K562 (cell line): ENCODE measurements around the gene TOMM40L. TPM values are rescaled to one million over a fixed set of nuclear protein-coding genes. Genes with fewer than 3 reads are reported as not detected.
A peak's percentile ranks its signal among the peaks of the same experiment; 100 is the strongest.

Experiments
- DMBX1 ChIP-seq: fragments of 250-450 bp; sonication (Bioruptor Pico); IDR thresholded peaks from 2 replicates; pipeline ENCODE4 v1.8.0; 2022; ENCODE audit warnings: inconsistent platforms, mild to moderate bottlenecking, moderate library complexity, borderline replicate concordance
- EP400 ChIP-seq: fragments of 450-650 bp; IDR thresholded peaks from 2 replicates; pipeline ENCODE4 v1.6.1; 2017; ENCODE audit warnings: antibody characterized with exemption, mild to moderate bottlenecking, moderate library complexity
- HNRNPUL1 ChIP-seq: fragments of 200-400 bp; formaldehyde crosslinking; IDR thresholded peaks from 2 replicates; pipeline ENCODE4 v1.6.1; 2017; ENCODE audit warnings: low read length
- JUNB ChIP-seq: fragments of 450-650 bp; formaldehyde crosslinking; conservative IDR thresholded peaks from 2 replicates; pipeline ENCODE4 v1.4.0; 2020; ENCODE audit warnings: mild to moderate bottlenecking
- MLX ChIP-seq, 2 experiments: fragments of 450-650 bp in 1 of 2; sonication (generic) in 1 of 2; formaldehyde crosslinking; conservative IDR thresholded peaks; 2 replicates each; pipeline versions ENCODE4 v1.4.0 to v1.8.1; 2020 to 2022; ENCODE audit warnings: mild to moderate bottlenecking in 1 of 2, missing genetic modification reagents in 1 of 2
- MTA3 ChIP-seq: fragments of 450-650 bp; formaldehyde crosslinking; IDR thresholded peaks from 2 replicates; pipeline ENCODE4 v1.6.1; 2017; ENCODE audit warnings: mild to moderate bottlenecking, borderline replicate concordance
- MYBL2 ChIP-seq, 2 experiments: fragments of 450-650 bp in 1 of 2; sonication (generic) in 1 of 2; formaldehyde crosslinking in 1 of 2; IDR thresholded peaks; 2 replicates each; pipeline versions ENCODE4 v1.6.1 to v1.8.1; 2017 to 2022; ENCODE audit warnings: borderline replicate concordance in 1 of 2, inconsistent platforms in 1 of 2, low read depth in 1 of 2, mild to moderate bottlenecking in 1 of 2, missing genetic modification reagents in 1 of 2, moderate library complexity in 1 of 2
- NKRF ChIP-seq: fragments of 450-650 bp; IDR thresholded peaks from 2 replicates; pipeline ENCODE4 v1.6.1; 2016; ENCODE audit warnings: borderline replicate concordance
- NR2F6 ChIP-seq: fragments of 450-650 bp; formaldehyde crosslinking; IDR thresholded peaks from 2 replicates; pipeline ENCODE4 v1.4.0; 2020; ENCODE audit warnings: mild to moderate bottlenecking
- NRF1 ChIP-seq, 2 experiments: fragments of 450-650 bp; IDR thresholded peaks in 1 of 2; conservative IDR thresholded peaks in 1 of 2; 2 replicates each; pipeline ENCODE4 v1.6.1; 2014; ENCODE audit warnings: mild to moderate bottlenecking in 2 of 2
- PHF20 ChIP-seq: fragments of 450-650 bp; IDR thresholded peaks from 2 replicates; pipeline ENCODE4 v1.6.1; 2018; ENCODE audit not compliant: partially characterized antibody
- POLR2B ChIP-seq: fragments of 450-650 bp; IDR thresholded peaks from 2 replicates; pipeline ENCODE4 v1.6.1; 2018; ENCODE audit warnings: low read depth; ENCODE audit not compliant: partially characterized antibody
- RBM15 ChIP-seq: fragments of 200-400 bp; formaldehyde crosslinking; IDR thresholded peaks from 2 replicates; pipeline ENCODE4 v1.6.1; 2018; ENCODE audit warnings: mild to moderate bottlenecking, low read length, moderate library complexity; ENCODE audit not compliant: insufficient read depth
- SIRT6 ChIP-seq: IDR thresholded peaks from one replicate; pipeline ENCODE4 v1.6.1; 2012; ENCODE audit warnings: low read depth, mild to moderate bottlenecking, control low read depth, inconsistent platforms, low read length, moderate library complexity
- SNAPC5 ChIP-seq: fragments of 250-450 bp; sonication (Bioruptor Pico); IDR thresholded peaks from 2 replicates; pipeline ENCODE4 v1.8.0; 2021; ENCODE audit warnings: moderate library complexity, mild to moderate bottlenecking, inconsistent platforms
- TAF15 ChIP-seq: fragments of 200-400 bp; formaldehyde crosslinking; IDR thresholded peaks from 2 replicates; pipeline ENCODE4 v1.6.1; 2017; ENCODE audit warnings: mild to moderate bottlenecking, low read depth, low read length, moderate library complexity
- TSC22D4 ChIP-seq: fragments of 450-650 bp; IDR thresholded peaks from 2 replicates; pipeline ENCODE4 v1.6.1; 2016; ENCODE audit warnings: missing genetic modification characterization, missing biosample characterization, control low read depth
- U2AF2 ChIP-seq: fragments of 200-400 bp; formaldehyde crosslinking; optimal IDR thresholded peaks from 2 replicates; pipeline ENCODE3; 2017; ENCODE audit warnings: low read depth, mild to moderate bottlenecking, low read length
- USF1 ChIP-seq: sonication (generic); formaldehyde crosslinking; IDR thresholded peaks from 2 replicates; pipeline ENCODE4 v1.9.0; 2022; ENCODE audit warnings: mild to moderate bottlenecking, missing genetic modification reagents
- ZNF121 ChIP-seq: sonication (generic); formaldehyde crosslinking; conservative IDR thresholded peaks from 2 replicates; pipeline ENCODE4 v1.8.0; 2022; ENCODE audit warnings: missing genetic modification reagents
- ZNF280A ChIP-seq: fragments of 450-650 bp; IDR thresholded peaks from 2 replicates; pipeline ENCODE4 v1.6.1; 2018; ENCODE audit warnings: mild to moderate bottlenecking, low read depth; ENCODE audit not compliant: partially characterized antibody
- ZNF551 ChIP-seq: fragments of 250-450 bp; sonication (Bioruptor Pico); IDR thresholded peaks from 2 replicates; pipeline ENCODE4 v1.5.0; 2021; ENCODE audit warnings: mild to moderate bottlenecking, moderate library complexity
- polyA plus RNA-seq, 8 experiments: library from polyadenylated mRNA; depleted of rRNA in 4 of 8; stranded (reverse) in 5 of 8; unstranded in 3 of 8; fragments of >200 nt; fragmentation: Nextera tagmentation in 2 of 8; fragmentation: Illumina TruSeq in 1 of 8; extraction: Ambion mirVana in 2 of 8; extraction: Trizol in 1 of 8; gene quantifications; 2 replicates each; pipeline versions ENCODE4 v1.2.1 to v1.2.3, GENCODE V29; 2011 to 2014; ENCODE audit warnings: inconsistent platforms in 1 of 8, missing spikeins in 1 of 8
- total RNA-seq, 7 experiments: library from RNA; depleted of rRNA in 6 of 7; stranded (reverse); fragments of >200 nt in 6 of 7; fragmentation: Illumina TruSeq in 2 of 7; extraction: Trizol in 2 of 7; gene quantifications; 2 replicates each; pipeline versions ENCODE4 v1.2.1 to v1.2.3, GENCODE V29; 2011 to 2021; ENCODE audit warnings: low replicate concordance in 1 of 7

TOMM40L gene
- total and polyA plus RNA-seq, 9 of the 15 experiments (the other 6 are each of a cell fraction or from before 2014, with no cell fraction given) = 9.6 to 33.6 (median 25.2) TPM

GRCh38 chr1:161225534-161226319 is at the start of gene TOMM40L (continued):
- TF ChIP-seq TAF15 (no peak), NKRF (peak; percentile 97), EP400 (peak; percentile 76; the same call in 1 of the 2 replicates), SIRT6 (no peak), PHF20 (peak; percentile 66), MYBL2 (IDR thresholded peaks at IDR 0.05; ENCODE audit: low read depth) (no peak; the same call in 1 of the 2 replicates), MYBL2 (CRISPR knock-in tag; IDR thresholded peaks at IDR 0.05; ENCODE audit: borderline replicate concordance) (no peak), JUNB (CRISPR knock-in tag) (no peak), U2AF2 (no peak), NRF1 (conservative IDR thresholded peaks at IDR 0.05 in 1 of 2, IDR thresholded peaks at IDR 0.05 in 1 of 2) (peak; percentile 47 to 53), ZNF551 (CRISPR knock-in tag) (no peak), MLX (CRISPR knock-in tag; conservative IDR thresholded peaks at IDR 0.05) (no peak), TSC22D4 (tag) (no peak), HNRNPUL1 (no peak), SNAPC5 (no peak), MTA3 (peak; percentile 2; the same call in 1 of the 2 replicates), NR2F6 (CRISPR knock-in tag) (no peak), RBM15 (no peak), ZNF280A (no peak), ZNF121 (CRISPR knock-in tag) (no peak), DMBX1 (no peak), POLR2B (peak; percentile 39), USF1 (no peak)
